ENCODE results near the gene CCL15. TPM values are rescaled to one million over a fixed set of nuclear protein-coding genes. Genes with fewer than 3 reads are reported as not detected.

The CCL15 gene
- total RNA-seq (2021) (not detected in 3 replicates), Bru-seq, nascent RNA (not detected)
- long read RNA-seq, experiment 1 = 0 reads
- long read RNA-seq, experiment 2 = 0 reads
- long read RNA-seq, experiment 3 = 0 reads

- DNase-seq (ENCODE audit: low spot score) (no peak), ATAC-seq (no peak)
- no peak for TF ChIP-seq EMX1 (CRISPR knock-in tag; IDR thresholded peaks at IDR 0.05)
- TF ChIP-seq RORB (CRISPR knock-in tag; IDR thresholded peaks at IDR 0.05) = no peak
- TF ChIP-seq ZNF512 (CRISPR knock-in tag; IDR thresholded peaks at IDR 0.05; ENCODE audit: borderline replicate concordance) = no peak
- TF ChIP-seq HMGXB4 (CRISPR knock-in tag; IDR thresholded peaks at IDR 0.05) = no peak
- TF ChIP-seq ZMAT4 (CRISPR knock-in tag; IDR thresholded peaks at IDR 0.05) = no peak
- TF ChIP-seq TCF7 (CRISPR knock-in tag; IDR thresholded peaks at IDR 0.05; ENCODE audit: low read depth) = no peak
- no peak for TF ChIP-seq GTF2I (CRISPR knock-in tag; conservative IDR thresholded peaks at IDR 0.05)
- TF ChIP-seq NFYB (CRISPR knock-in tag; conservative IDR thresholded peaks at IDR 0.05; ENCODE audit: low read depth) = no peak
- no peak for TF ChIP-seq OVOL2 (CRISPR knock-in tag; IDR thresholded peaks at IDR 0.05; ENCODE audit: borderline replicate concordance)
- TF ChIP-seq MYBL2 (CRISPR knock-in tag; IDR thresholded peaks at IDR 0.05) = no peak
- TF ChIP-seq ZNF423 (CRISPR knock-in tag; IDR thresholded peaks at IDR 0.05) = no peak
- Mint-ChIP-seq H3K4me3 (no peak within 1 kb of the TSS), H3K27me3 (ENCODE audit: low read depth) (peaks cover 3% of the 10 kb centered on the region; the same call in 1 of the 2 replicates), H3K27ac (no peak within 1 kb of the TSS), H3K36me3 (no peaks in the 10 kb centered on the region), H3K4me1 (peaks cover 8% of the 10 kb centered on the region), H3K9me3 (no peaks in the 10 kb centered on the region)
- CTCF ChIA-PET = interaction anchor here (1.1 to 1.2 kb wide), 2 partner anchors 25 to 71 kb away, joined by 4 to 6 read pairs; no protein-coding TSS in a partner anchor
- POLR2A ChIA-PET = no interaction called here
These were observed at the start of gene CCL15 for GRCh38 chr17:36001110-36001771. Gene CCL15, minus strand, starts transcription at chr17:36001553. Its CDS starts 61 bp downstream, at chr17:36001492.

GRCh38 chr17:36049643-36050042 is 48.3 kb upstream of the CCL15 start:
- no peaks in the 10 kb centered on the region; the same call in none of the 2 replicates for H3K27me3 Mint-ChIP-seq (ENCODE audit: low read depth)
- no peak for TF ChIP-seq E2F1 (CRISPR knock-in tag; IDR thresholded peaks at IDR 0.05)
- no peak for TF ChIP-seq ZNF423 (CRISPR knock-in tag; IDR thresholded peaks at IDR 0.05)
- no peak for TF ChIP-seq ARID4B (CRISPR knock-in tag; IDR thresholded peaks at IDR 0.05; ENCODE audit: borderline replicate concordance)
- TF ChIP-seq PRRX2 (CRISPR knock-in tag; IDR thresholded peaks at IDR 0.05) = no peak
- no peak for TF ChIP-seq ZNF232 (CRISPR knock-in tag; IDR thresholded peaks at IDR 0.05)
- TF ChIP-seq JAZF1 (CRISPR knock-in tag; IDR thresholded peaks at IDR 0.05) = no peak
- TF ChIP-seq NR3C1 (CRISPR knock-in tag; conservative IDR thresholded peaks at IDR 0.05; ENCODE audit: low read depth) = no peak
- no peak for TF ChIP-seq FOXP1 (CRISPR knock-in tag; IDR thresholded peaks at IDR 0.05; ENCODE audit: borderline replicate concordance)
- no peak for TF ChIP-seq NR2C2 (CRISPR knock-in tag; IDR thresholded peaks at IDR 0.05)
- no peak for TF ChIP-seq TEAD4 (CRISPR knock-in tag; IDR thresholded peaks at IDR 0.05)
- TF ChIP-seq ATF3 (CRISPR knock-in tag; conservative IDR thresholded peaks at IDR 0.05) = no peak
- no peak for TF ChIP-seq KAT7 (CRISPR knock-in tag; IDR thresholded peaks at IDR 0.05; ENCODE audit: borderline replicate concordance)
- ATAC-seq = no peak

More at GRCh38 chr17:36049643-36050042, 48.3 kb upstream of the CCL15 start:
- Mint-ChIP-seq H3K9me3 (peaks cover 55% of the 10 kb centered on the region), H3K27ac (no peak overlapping the region), H3K4me3 (no peak overlapping the region), H3K36me3 (0 out of 2 replicates have a peak, but pooled peaks cover 5% of the 10 kb centered on the region), H3K4me1 (no peaks in the 10 kb centered on the region)
- ChIA-PET CTCF (no interaction called here), POLR2A (no interaction called here)
- DNase-seq (ENCODE audit: low spot score) = no peak

Data from WTC11 (cell line).